LNCAP (cell line): ENCODE results near the gene CD24.

Experiments
- CTCF ChIP-seq: fragments of 450-650 bp; IDR thresholded peaks from 2 replicates; pipeline ENCODE4 v1.5.1; 2017; ENCODE audit warnings: mild to moderate bottlenecking

The CD24 gene

GRCh38 chr6:106973836-106974335 is 643 bp downstream of the CD24 start:
- TF ChIP-seq CTCF: no peak

GRCh38 chr6:106973018-106973835 is 1.3 kb downstream of the CD24 start:
- no peak for TF ChIP-seq CTCF

- no peak for TF ChIP-seq CTCF
Observed at GRCh38 chr6:106972500-106972899, 2.0 kb downstream of the CD24 start.

- no peak for TF ChIP-seq CTCF
Observed at GRCh38 chr6:106967936-106968555, 6.5 kb downstream of the CD24 start.

GRCh38 chr6:106966671-106967640 is 7.6 kb downstream of the CD24 start:
- TF ChIP-seq CTCF: no peak

GRCh38 chr6:106966229-106966628 is 8.3 kb downstream of the CD24 start:
- TF ChIP-seq CTCF: no peak

- TF ChIP-seq CTCF: no peak
Observed at GRCh38 chr6:106964954-106965353, 9.6 kb downstream of the CD24 start.
